GM23338 (cell line): ENCODE data around the gene TBX2.

ENCODE experiments used
- CREB1 ChIP-seq: fragments of 250-450 bp; sonication (Bioruptor Pico); IDR thresholded peaks from 2 replicates; pipeline ENCODE4 v1.5.0; 2020; ENCODE audit warnings: low read depth, mild to moderate bottlenecking, moderate library complexity
- CTCF ChIP-seq, 2 experiments: fragments of 200-600 bp in 1 of 2; sonication (generic) in 1 of 2; conservative IDR thresholded peaks; 2 replicates each; pipeline versions ENCODE4 v1.5.1 to v1.6.1; 2016 to 2017; ENCODE audit warnings: antibody characterized with exemption in 2 of 2, low read depth in 2 of 2, mild to moderate bottlenecking in 2 of 2, moderate library complexity in 1 of 2
- EZH2 ChIP-seq: fragments of 200-600 bp; sonication (generic); IDR thresholded peaks from one replicate; pipeline ENCODE4 v1.8.0; 2017; ENCODE audit warnings: antibody characterized with exemption, mild to moderate bottlenecking, low read depth; ENCODE audit not compliant: unreplicated experiment
- EZH2phosphoT487 ChIP-seq: fragments of 200-600 bp; sonication (generic); IDR thresholded peaks from one replicate; pipeline ENCODE4 v1.8.1; 2018; ENCODE audit warnings: antibody characterized with exemption; ENCODE audit not compliant: unreplicated experiment
- NANOG ChIP-seq: IDR thresholded peaks from 2 replicates; pipeline ENCODE4 v1.6.1; 2016; ENCODE audit warnings: antibody characterized with exemption, borderline replicate concordance
- POLR2AphosphoS5 ChIP-seq: IDR thresholded peaks from 2 replicates; pipeline ENCODE4 v1.6.1; 2016; ENCODE audit warnings: antibody characterized with exemption, low read depth
- ZNF331 ChIP-seq: fragments of 250-450 bp; sonication (Bioruptor Pico); IDR thresholded peaks from 2 replicates; pipeline ENCODE4 v1.5.0; 2020; ENCODE audit warnings: low read depth, mild to moderate bottlenecking, moderate library complexity
- ZNF462 ChIP-seq: fragments of 250-450 bp; sonication (Bioruptor Pico); IDR thresholded peaks from 2 replicates; pipeline ENCODE4 v1.5.0; 2020; ENCODE audit warnings: mild to moderate bottlenecking, moderate library complexity
- TF ChIP-seq, protein P1 (sequence below): IDR thresholded peaks from one replicate; pipeline ENCODE4 v1.6.1; 2018; ENCODE audit warnings: antibody characterized with exemption; ENCODE audit not compliant: unreplicated experiment

- TF ChIP-seq CTCF (conservative IDR thresholded peaks at IDR 0.05; ENCODE audit: low read depth in 2 of 2) (no peak), EZH2 (no peak), POLR2AphosphoS5 (no peak), CREB1 (CRISPR knock-in tag) (no peak), ZNF331 (no peak), EZH2phosphoT487 (no peak), NANOG (no peak), ZNF462 (CRISPR knock-in tag) (no peak)
- TF ChIP-seq, protein P1, sequence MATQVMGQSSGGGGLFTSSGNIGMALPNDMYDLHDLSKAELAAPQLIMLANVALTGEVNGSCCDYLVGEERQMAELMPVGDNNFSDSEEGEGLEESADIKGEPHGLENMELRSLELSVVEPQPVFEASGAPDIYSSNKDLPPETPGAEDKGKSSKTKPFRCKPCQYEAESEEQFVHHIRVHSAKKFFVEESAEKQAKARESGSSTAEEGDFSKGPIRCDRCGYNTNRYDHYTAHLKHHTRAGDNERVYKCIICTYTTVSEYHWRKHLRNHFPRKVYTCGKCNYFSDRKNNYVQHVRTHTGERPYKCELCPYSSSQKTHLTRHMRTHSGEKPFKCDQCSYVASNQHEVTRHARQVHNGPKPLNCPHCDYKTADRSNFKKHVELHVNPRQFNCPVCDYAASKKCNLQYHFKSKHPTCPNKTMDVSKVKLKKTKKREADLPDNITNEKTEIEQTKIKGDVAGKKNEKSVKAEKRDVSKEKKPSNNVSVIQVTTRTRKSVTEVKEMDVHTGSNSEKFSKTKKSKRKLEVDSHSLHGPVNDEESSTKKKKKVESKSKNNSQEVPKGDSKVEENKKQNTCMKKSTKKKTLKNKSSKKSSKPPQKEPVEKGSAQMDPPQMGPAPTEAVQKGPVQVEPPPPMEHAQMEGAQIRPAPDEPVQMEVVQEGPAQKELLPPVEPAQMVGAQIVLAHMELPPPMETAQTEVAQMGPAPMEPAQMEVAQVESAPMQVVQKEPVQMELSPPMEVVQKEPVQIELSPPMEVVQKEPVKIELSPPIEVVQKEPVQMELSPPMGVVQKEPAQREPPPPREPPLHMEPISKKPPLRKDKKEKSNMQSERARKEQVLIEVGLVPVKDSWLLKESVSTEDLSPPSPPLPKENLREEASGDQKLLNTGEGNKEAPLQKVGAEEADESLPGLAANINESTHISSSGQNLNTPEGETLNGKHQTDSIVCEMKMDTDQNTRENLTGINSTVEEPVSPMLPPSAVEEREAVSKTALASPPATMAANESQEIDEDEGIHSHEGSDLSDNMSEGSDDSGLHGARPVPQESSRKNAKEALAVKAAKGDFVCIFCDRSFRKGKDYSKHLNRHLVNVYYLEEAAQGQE = no peak
Measured at GRCh38 chr17:61352781-61353491, 46.7 kb upstream of the TBX2 start.
